ENCODE results near the gene TNFRSF12A. TPM values are rescaled to one million over a fixed set of nuclear protein-coding genes. Genes with fewer than 3 reads are reported as not detected.

Gene TNFRSF12A
- polyA plus RNA-seq: 1 to 10 TPM; 1.2 to 1.4 (median 1.4) TPM

DNA sequence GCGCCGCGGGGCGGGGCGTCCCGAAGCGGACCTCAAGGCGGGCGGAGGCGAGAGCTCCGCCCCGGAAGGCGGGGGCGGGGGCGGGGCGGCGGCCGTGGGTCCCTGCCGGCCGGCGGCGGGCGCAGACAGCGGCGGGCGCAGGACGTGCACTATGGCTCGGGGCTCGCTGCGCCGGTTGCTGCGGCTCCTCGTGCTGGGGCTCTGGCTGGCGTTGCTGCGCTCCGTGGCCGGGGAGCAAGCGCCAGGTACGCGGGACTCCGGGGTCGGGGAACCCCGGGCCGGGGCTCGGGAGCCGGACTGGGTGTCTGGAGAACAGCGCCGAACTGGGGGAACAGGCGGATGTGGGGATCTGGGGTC, at the start of gene TNFRSF12A:
Gene TNFRSF12A, plus strand, starts transcription at position 122 of the 357 bp plus-strand sequence. Its CDS starts 30 bp downstream, at position 152.
- Mint-ChIP-seq H3K36me3 (peaks cover 0 to 3% (median 3%) of the 10 kb centered on the region in 3 donors), H3K9me3 (no peaks in the 10 kb centered on the region), H3K27me3 (ENCODE audit: low read depth in 3 of 3) (peaks cover 8 to 17% (median 12%) of the 10 kb centered on the region in 3 donors), H3K27ac (peak within 1 kb of the TSS; percentile 66 to 96 (median 88)), H3K4me3 (peak within 1 kb of the TSS; percentile 90 to 94 (median 93)), H3K4me1 (peaks cover 43 to 45% of the 10 kb centered on the region in 2 donors)
- peak; percentile 72 to 79 (median 76) for DNase-seq

DNA sequence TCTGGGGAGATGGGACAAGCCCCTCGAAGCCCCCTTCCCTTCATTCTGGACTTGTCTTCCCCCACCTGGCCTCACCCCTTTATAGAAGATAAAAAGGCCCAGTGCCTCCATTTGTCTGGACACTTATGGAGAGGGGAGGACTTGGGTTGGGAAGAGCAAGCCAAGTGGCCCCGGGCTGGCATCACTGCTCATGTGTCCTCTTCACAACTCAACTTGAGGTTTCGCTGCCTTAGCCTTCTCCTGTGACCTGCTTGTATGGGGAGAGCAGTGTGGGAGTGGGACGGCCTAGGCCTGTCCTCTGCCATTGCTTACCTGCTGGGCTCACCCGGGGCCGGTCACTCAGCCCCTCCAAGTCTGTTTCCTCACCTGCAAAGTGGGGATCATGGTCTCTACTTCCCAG, 49.6 kb upstream of the TNFRSF12A start:
- Mint-ChIP-seq H3K27ac (no peak overlapping the region), H3K4me1 (peaks cover 12 to 20% of the 10 kb centered on the region in 2 donors), H3K9me3 (no peaks in the 10 kb centered on the region), H3K36me3 (no peaks in the 10 kb centered on the region), H3K4me3 (peak overlapping the region; percentile 40 to 55 (median 49)), H3K27me3 (ENCODE audit: low read depth in 3 of 3) (peaks cover 8 to 11% (median 9%) of the 10 kb centered on the region in 3 donors)
- no peak for DNase-seq

DNA sequence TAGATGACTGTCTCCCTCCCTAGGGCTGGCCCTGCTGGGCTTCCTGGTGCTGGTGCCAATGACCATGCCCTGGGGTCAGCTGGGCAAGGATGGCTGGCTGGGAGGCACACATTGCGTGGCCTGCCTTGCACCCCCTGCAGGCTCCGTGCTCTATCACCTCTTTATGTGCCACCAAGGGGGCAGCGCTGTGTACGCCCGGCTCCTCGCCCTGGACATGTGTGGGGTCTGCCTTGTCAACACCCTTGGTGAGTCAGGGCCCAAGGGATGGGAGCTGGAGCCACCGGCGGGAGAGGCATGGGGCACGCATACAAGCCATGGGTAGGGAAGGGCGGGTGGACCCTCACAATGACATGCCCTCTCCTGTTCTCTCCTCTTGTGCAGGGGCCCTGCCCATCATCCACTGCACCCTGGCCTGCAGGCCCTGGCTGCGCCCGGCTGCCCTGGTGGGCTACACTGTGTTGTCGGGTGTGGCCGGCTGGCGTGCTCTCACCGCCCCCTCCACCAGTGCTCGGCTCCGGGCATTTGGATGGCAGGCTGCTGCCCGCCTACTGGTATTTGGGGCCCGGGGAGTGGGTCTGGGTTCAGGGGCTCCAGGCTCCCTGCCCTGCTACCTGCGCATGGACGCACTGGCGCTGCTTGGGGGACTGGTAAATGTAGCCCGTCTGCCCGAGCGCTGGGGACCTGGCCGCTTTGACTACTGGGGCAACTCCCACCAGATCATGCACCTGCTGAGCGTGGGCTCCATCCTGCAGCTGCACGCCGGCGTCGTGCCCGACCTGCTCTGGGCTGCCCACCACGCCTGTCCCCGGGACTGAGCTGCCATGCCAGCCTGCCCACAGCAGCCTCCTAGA, 48.8 kb upstream of the TNFRSF12A start:
- H3K27ac Mint-ChIP-seq: no peak overlapping the region
- peaks cover 5 to 6% (median 6%) of the 10 kb centered on the region in 3 donors for H3K27me3 Mint-ChIP-seq (ENCODE audit: low read depth in 3 of 3)
- DNase-seq: no peak
- H3K36me3 Mint-ChIP-seq: no peaks in the 10 kb centered on the region
- peaks cover 9 to 18% of the 10 kb centered on the region in 2 donors for H3K4me1 Mint-ChIP-seq
- H3K4me3 Mint-ChIP-seq: peak overlapping the region; percentile 40 to 55 (median 49)
- H3K9me3 Mint-ChIP-seq: no peaks in the 10 kb centered on the region

GRCh38 chr16:2971985-2972784, 48.0 kb upstream of the TNFRSF12A start:
- Mint-ChIP-seq H3K4me1 (peaks cover 9 to 18% of the 10 kb centered on the region in 2 donors), H3K4me3 (peak overlapping the region in 2 of 5 donors; percentile 21 to 26), H3K27ac (no peak overlapping the region), H3K36me3 (no peaks in the 10 kb centered on the region), H3K9me3 (no peaks in the 10 kb centered on the region), H3K27me3 (ENCODE audit: low read depth in 3 of 3) (peaks cover 5 to 6% (median 6%) of the 10 kb centered on the region in 3 donors)
- DNase-seq: no peak

DNA sequence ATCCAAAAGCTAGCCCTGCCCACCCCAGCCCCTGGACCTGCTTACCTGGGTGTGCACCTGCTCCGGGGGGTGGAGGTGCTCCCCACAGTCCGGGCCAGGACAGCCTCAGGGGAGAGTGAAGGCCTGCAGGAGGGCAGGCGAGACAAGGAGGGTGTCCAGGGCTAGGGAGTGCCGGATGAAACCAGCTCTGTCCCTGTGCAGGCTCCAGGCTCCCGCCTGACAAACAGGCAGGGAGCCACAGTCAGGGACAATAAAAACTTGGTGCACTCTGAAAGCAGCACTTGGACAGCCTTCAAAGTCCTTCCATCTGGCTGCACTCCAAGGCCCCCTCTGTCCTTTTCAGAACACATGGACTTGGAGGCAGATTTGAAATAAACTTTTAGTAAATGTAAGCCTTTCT, 47.1 kb upstream of the TNFRSF12A start:
- peaks cover 4 to 6% (median 5%) of the 10 kb centered on the region in 3 donors for H3K27me3 Mint-ChIP-seq (ENCODE audit: low read depth in 3 of 3)
- peaks cover 7 to 18% of the 10 kb centered on the region in 2 donors for H3K4me1 Mint-ChIP-seq
- H3K27ac Mint-ChIP-seq: no peak overlapping the region
- H3K4me3 Mint-ChIP-seq: no peak overlapping the region
- H3K36me3 Mint-ChIP-seq: no peaks in the 10 kb centered on the region
- no peak for DNase-seq
- H3K9me3 Mint-ChIP-seq: no peaks in the 10 kb centered on the region

DNA sequence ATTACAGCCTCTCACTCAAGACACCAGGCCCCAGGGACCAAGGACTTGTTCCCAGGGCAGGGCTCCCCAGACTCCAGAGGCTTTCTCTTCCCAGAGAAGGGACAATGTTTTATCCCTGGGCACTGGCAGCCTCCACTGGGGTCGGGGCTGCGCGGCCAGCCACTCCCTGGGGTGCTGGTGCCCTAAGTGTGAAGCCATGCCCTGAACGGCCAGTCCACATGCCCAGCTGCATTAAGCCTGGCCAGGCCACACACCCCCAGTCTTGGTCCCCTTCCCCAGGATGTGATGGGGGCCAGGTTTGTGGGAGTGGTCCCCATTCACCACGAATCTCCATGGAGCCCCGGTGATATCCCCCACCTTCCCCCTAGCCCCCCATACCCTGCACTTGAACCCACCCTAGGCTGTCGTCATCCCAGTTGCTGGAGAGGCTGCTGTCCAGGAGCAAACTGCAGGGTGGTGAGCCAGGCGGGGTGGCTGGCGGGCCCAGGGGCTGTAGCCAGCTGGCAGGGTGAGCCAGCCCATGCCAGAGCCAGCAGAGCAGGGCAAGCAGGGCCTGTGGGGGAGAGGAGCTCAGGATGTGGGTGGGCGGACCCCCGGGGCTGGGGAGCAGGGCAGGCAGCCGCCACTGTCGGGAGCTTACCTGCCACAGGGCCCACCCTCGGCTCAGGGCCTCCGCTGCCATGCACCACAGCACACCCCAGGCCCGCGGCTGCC, 46.4 kb upstream of the TNFRSF12A start:
- H3K4me1 Mint-ChIP-seq: peaks cover under 1 to 12% of the 10 kb centered on the region in 2 donors
- no peak overlapping the region for H3K27ac Mint-ChIP-seq
- H3K27me3 Mint-ChIP-seq (ENCODE audit: low read depth in 3 of 3): peaks cover 0 to 1% (median 0%) of the 10 kb centered on the region in 3 donors
- no peaks in the 10 kb centered on the region for H3K36me3 Mint-ChIP-seq
- no peak overlapping the region for H3K4me3 Mint-ChIP-seq
- H3K9me3 Mint-ChIP-seq: no peaks in the 10 kb centered on the region
- DNase-seq: no peak

- Mint-ChIP-seq H3K4me3 (no peak overlapping the region), H3K27me3 (ENCODE audit: low read depth in 3 of 3) (peaks cover 0 to 1% (median 0%) of the 10 kb centered on the region in 3 donors)
Measured at GRCh38 chr16:2974319-2975056, 45.7 kb upstream of the TNFRSF12A start.

DNA sequence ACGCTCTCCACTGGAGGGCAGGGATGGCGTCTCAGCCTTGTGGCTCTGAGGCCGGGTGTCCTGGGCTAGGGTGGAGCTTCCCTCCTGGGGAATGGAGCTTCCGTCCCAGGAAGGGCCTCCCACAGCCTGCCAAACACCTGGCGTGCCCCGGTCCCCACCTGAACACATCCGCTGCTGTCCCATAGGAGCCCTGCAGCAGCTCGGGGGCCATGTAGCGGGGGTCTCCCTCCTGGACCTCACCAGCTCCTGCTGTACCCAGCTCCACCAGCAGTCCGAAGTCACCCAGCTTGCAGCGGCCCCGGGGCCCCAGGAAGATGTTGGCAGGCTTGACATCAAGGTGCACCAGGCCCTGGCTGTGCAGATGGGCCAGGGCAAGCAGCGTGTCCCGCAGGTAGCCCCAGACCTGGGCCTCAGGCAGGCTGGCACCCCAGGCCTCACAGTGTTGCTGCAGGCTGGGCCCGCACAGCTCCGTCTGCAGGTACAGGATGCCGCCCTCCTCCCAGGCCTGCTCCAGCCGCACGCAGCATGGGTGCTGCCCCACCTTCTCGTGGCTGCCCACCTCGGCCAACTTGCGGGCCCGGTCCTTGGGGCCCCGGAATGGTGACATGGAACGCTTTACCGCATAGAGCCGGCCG, 44.9 kb upstream of the TNFRSF12A start:
- H3K4me1 Mint-ChIP-seq: peaks cover 0 to 10% of the 10 kb centered on the region in 2 donors
- H3K27ac Mint-ChIP-seq: no peak overlapping the region

More at GRCh38 chr16:2974319-2975056, 45.7 kb upstream of the TNFRSF12A start:
- DNase-seq: no peak
- Mint-ChIP-seq H3K27ac (no peak overlapping the region), H3K4me1 (peaks cover 0 to 10% of the 10 kb centered on the region in 2 donors), H3K9me3 (no peaks in the 10 kb centered on the region), H3K36me3 (no peaks in the 10 kb centered on the region)

DNA sequence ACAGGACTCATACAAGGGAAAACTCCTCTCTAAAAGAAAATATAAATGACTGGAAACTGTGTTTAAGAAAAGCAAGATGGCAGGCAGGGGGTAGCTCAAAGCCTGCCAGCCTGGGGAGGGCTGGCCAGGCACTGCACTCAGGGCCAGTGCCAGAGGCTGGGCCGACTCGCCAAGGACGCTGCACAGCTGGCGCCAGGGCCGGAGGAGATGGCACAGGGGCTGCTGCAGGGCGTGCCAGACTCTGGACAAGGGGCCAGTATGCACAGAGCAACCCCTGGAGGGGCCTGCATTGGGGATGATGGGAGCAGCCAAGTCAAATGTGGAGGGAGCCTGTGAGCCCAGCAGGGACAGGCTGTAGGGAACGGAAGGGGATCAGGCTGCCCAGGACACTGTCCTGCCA, 44.0 kb upstream of the TNFRSF12A start:
- Mint-ChIP-seq H3K4me3 (no peak overlapping the region), H3K4me1 (peaks cover 1 to 8% of the 10 kb centered on the region in 2 donors), H3K36me3 (no peaks in the 10 kb centered on the region), H3K27me3 (ENCODE audit: low read depth in 3 of 3) (peaks cover 0 to 3% (median 1%) of the 10 kb centered on the region in 3 donors), H3K27ac (no peak overlapping the region), H3K9me3 (no peaks in the 10 kb centered on the region)
- DNase-seq: no peak

More for the DNA sequence above, 44.9 kb upstream of the TNFRSF12A start:
- Mint-ChIP-seq H3K4me3 (no peak overlapping the region), H3K9me3 (no peaks in the 10 kb centered on the region), H3K27me3 (ENCODE audit: low read depth in 3 of 3) (peaks cover 0 to 1% (median 0%) of the 10 kb centered on the region in 3 donors), H3K36me3 (no peaks in the 10 kb centered on the region)
- no peak for DNase-seq

DNA sequence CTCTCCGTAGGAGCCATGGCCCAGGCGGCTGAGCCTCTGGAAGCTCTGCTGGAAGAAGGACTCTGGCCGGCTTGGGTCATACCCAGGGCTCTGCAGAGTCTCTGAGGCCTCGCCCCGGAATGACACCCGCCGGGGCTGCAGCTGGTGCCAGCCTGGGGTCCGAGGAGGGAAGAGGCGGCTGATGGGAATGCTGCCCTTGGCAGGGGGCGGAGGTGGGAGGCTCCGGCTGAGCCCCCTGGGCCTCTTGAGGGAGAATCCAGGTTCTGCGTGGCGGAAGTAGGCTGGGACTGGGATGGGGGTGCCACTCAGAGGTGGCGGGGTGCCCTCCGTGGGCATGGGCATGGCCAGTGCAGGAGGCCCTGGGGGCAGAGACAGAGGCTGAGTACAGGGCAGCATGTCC, 43.5 kb upstream of the TNFRSF12A start:
- Mint-ChIP-seq H3K27ac (no peak overlapping the region), H3K27me3 (ENCODE audit: low read depth in 3 of 3) (peaks cover 1 to 4% (median 1%) of the 10 kb centered on the region in 3 donors), H3K9me3 (no peaks in the 10 kb centered on the region), H3K4me1 (peaks cover 6 to 12% of the 10 kb centered on the region in 2 donors), H3K4me3 (no peak overlapping the region), H3K36me3 (no peaks in the 10 kb centered on the region)
- DNase-seq: no peak

- Mint-ChIP-seq H3K4me1 (peaks cover 14% of the 10 kb centered on the region in 2 donors), H3K4me3 (no peak overlapping the region), H3K27me3 (ENCODE audit: low read depth in 3 of 3) (peaks cover 1 to 6% (median 2%) of the 10 kb centered on the region in 3 donors), H3K27ac (no peak overlapping the region), H3K9me3 (no peaks in the 10 kb centered on the region), H3K36me3 (no peaks in the 10 kb centered on the region)
- no peak for DNase-seq
Measured at GRCh38 chr16:2977440-2977839, 42.7 kb upstream of the TNFRSF12A start.

- H3K4me3 Mint-ChIP-seq: peak overlapping the region in 4 of 5 donors; percentile 38 to 58 (median 53)
Measured at GRCh38 chr16:2979669-2980226, 40.4 kb upstream of the TNFRSF12A start.

More at GRCh38 chr16:2979669-2980226, 40.4 kb upstream of the TNFRSF12A start:
- DNase-seq: no peak
- H3K27ac Mint-ChIP-seq: no peak overlapping the region
- H3K4me1 Mint-ChIP-seq: peaks cover 15 to 18% of the 10 kb centered on the region in 2 donors
- H3K36me3 Mint-ChIP-seq: no peaks in the 10 kb centered on the region
- no peaks in the 10 kb centered on the region for H3K9me3 Mint-ChIP-seq
- H3K27me3 Mint-ChIP-seq (ENCODE audit: low read depth in 3 of 3): peaks cover 2 to 6% (median 3%) of the 10 kb centered on the region in 3 donors
